HG02840 (cell line): Measurements from ENCODE around the gene CFAP57.

Experiments used
- ATAC-seq: cut with Tn5 transposase; IDR thresholded peaks from one replicate; pipeline ENCODE4 v1.9.1; 2021; ENCODE audit warnings: mild to moderate bottlenecking, moderate library complexity, moderate number of reproducible peaks; ENCODE audit not compliant: unreplicated experiment, low FRiP score

Gene CFAP57

DNA sequence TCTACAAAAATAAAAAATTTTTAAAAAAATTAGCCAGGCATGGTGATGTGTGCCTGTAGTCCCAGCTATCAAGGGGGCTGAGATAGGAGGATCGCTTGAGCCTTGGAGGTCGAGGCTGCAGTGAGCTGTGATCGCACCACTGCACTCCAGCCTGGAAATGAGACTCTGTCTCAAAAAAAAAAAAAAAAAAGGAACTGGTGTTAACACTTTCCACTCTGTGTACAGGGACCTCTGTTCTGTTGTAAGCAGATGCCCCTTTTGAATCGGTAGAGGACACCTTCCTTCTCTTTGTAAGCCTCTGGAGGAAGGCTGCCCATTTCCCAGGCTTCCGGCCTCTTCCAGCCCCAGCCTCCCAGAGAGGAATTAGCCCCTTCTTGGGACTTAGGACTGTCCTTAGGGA, 120.5 kb downstream of the CFAP57 start:
- ATAC-seq, result no peak

DNA sequence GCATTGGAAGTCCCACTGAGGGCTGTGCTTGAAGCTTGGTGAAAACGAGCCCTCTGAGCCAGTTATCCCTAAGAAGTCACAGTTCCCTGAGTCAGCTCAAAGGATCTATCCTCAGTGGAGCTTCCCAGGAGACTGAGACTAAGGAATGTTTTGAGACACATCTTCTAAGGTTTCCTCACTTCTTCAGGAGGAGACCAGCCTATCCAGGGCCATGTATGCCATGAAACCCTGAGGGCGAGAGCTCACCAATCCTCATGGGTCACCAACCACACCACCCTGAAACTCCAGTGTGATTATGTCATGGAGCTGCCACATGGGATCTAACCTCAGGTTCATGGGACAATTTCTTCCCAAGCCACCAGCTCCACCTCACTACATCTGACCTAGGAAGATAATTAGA, 121.0 kb downstream of the CFAP57 start:
- ATAC-seq, result no peak

DNA sequence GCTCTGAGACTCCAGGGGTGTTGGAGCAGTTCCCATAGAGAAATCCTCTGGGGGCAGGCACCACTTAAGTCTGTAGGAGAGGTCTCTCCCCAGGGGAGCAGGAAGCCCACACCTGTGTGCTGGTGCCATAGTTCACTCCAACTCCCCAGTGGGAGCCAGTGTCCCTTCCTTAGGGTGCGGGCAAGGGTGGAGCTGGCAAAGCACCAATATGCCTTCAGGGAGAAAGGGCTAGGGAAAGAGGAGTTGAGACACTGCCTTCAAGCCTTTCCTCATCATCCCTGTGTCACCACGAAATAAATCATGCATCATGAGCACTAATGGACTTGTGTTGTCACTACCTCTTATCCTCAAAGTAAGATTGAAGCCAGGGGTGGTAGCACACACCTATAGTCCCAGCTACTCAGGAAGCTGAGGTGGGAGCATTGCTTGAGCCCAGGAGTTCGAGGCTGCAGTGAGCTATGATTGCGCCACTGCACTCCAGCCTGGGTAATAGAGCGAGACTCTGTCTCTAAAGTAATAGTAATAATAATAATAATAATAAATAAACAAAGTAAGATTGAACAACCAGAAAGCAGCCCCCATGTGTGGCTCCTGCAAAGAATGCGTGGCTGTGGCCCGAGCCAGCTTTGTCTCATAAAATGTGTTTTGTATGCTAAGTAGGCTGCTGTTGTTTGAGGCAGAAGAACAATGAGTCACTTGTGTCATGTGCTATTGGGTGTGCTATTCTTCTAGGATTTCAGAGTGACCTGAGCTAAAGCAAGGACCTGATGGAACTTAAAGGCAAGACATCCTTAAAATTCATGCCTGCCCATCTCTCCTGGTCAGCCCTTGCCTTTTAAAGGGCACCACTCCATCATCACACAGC, 122.0 kb downstream of the CFAP57 start:
- no peak for ATAC-seq

DNA sequence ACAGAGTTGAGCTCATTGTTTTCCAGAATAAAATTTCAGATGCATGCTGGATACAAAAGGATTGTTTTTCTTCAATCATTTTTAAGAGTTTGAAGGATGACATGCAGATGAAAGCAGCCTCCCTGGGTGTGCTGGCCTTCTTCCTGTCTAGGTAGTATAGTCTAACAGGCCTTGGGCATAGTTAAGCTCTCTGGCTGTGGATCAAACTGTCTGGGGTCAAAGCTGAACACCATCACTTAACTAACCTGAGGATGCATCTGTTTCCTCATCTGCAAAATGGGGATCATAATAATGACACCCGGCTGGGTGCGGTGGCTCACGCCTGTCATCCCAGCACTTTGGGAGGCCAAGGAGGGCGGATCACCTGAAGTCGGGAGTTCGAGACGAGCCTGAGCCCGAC, 122.6 kb downstream of the CFAP57 start:
- ATAC-seq, result no peak

DNA sequence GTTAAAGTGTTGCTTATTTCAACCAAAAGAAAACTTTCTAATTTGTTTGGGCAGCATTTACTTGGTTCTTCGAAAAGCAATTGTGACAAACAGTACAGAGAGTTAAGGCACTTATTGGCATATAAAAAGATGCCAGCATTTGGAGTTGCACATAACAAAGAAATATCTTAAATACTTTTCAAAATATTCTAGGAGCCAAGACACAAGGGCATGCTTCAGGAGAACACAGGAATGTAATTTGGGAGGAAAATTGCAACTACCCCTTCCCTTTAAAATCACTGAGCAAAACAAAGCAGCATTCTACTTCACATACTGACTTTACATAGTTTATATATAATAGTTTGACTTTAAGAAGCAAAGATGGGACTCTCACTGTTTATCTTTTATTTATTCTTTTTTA, 124.1 kb downstream of the CFAP57 start:
- ATAC-seq, result no peak

DNA sequence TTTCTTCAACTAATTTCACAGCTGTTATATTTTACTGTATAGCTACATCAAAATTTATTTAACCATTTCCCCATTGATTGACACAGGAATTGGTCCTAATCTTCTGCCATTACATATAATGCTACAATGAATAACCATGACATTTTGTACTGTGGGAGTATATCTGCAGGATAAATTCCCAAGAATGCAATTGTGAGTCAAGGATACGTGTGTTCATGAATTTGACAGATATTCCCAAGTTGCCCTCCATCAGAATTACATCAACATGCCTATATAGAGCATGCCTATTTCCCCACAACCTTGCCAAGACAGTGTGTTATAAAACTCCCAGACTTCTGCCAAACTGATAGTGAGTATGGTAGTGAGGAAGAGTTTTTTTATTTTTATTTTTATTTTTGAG, 125.9 kb downstream of the CFAP57 start:
- no peak for ATAC-seq

DNA sequence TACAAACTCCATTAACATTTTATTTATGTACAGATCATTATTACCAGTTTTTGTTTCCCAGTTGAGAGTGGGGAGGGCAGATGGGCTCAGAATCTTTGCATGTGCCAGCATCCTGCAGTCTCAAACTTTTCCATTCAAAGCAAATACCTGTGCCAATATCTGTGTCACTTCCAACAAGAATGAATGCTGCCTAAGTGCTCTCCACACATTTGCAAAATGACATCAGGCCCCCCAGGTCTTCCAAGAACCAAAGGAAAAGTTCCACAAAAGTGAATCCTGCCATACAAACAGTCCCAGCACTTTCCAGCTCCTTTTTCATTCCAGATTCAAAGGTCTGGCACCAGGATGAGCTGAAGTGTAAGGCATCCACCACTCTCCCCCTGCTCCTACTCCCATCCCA, 127.0 kb downstream of the CFAP57 start:
- ATAC-seq, result no peak

DNA sequence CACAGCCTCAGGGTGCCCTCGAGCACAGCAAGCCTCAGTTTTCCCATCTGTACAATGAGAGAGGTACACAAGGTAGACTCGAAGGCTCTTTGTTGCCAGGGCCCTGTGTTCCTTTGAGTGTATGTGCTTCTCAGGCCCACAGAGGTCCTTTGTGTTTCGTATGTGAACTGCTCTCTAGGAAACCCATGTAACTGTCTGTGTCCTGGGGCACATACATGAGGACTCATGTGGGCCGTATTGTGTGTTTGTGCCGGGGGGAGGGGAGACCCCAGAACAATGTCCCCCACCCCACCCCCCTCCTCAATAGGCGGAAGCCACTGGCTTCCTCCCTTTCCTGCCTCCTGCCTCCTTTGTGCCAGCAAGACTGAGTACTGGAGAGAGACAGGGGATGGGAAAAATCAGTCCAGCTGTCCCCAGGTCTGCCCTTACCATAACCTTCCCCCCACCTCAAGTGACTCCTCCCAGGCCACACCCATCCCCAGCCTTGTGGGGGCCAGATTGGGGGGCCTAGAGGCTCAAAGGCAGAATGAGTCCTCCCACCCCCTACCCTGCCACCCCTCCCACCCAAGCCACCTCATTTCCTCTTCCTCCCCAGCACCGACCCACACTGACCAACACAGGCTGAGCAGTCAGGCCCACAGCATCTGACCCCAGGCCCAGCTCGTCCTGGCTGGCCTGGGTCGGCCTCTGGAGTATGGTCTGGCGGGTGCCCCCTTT, 128.4 kb downstream of the CFAP57 start, which contains the start of gene TIE1:
TSS of gene TIE1 (plus strand) at position 605 of the 717 bp plus-strand sequence. CDS start at position 695, 90 bp downstream.
- no peak for ATAC-seq

DNA sequence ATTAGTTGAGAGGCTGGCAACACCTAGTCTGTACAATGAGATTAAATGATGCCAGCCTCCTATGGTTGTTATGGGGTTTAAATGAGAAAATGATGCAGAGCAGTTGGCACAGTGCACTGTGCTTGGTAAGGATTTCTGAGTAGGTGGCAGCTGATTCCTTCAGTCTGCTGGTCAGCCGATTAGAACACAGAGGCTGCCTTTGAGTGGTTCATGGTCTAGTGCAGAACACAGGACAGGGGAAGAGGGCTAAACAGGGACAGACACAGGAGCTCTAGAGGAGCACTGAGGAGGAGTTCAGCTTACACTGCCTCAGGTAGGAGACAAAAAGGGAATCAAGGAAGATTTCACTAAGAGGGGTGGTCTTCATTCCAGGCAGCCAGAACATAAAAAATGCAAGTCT, 130.1 kb downstream of the CFAP57 start:
- no peak for ATAC-seq

DNA sequence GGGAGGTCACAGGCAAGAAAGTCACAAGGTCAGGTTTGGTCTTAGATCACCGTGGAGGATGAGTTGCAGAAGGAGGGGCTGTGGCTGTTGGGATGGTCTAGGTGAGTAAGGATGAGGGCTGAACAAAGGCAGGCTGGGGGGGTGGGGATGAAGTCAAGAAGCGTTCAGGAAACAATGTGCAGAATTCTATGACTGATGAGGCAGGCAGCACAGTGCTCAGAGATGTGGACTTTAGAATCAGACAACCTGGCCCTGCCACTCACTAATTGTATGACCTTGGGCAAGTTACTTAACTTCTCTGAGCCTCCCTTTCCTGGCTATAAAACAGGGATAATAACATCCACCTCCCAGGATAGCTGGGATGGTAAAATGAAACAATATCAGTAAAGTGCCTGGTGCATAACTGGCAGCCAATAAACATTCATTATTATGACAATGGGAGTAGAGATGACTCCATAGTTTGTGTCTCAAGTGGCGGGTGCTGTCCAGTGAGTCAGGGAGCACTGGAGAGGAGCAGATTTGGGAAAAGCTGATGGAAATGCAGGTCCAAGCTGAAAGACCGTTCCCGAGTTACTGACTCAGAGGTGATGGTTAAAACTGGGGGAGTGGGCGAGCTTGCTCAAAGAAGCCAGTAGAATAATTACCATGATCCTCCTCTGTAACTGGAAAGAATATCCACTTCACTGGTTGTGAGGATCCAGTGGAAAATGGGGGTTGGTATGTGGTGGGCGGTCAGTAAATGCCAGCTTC, 130.8 kb downstream of the CFAP57 start:
- ATAC-seq, result no peak

DNA sequence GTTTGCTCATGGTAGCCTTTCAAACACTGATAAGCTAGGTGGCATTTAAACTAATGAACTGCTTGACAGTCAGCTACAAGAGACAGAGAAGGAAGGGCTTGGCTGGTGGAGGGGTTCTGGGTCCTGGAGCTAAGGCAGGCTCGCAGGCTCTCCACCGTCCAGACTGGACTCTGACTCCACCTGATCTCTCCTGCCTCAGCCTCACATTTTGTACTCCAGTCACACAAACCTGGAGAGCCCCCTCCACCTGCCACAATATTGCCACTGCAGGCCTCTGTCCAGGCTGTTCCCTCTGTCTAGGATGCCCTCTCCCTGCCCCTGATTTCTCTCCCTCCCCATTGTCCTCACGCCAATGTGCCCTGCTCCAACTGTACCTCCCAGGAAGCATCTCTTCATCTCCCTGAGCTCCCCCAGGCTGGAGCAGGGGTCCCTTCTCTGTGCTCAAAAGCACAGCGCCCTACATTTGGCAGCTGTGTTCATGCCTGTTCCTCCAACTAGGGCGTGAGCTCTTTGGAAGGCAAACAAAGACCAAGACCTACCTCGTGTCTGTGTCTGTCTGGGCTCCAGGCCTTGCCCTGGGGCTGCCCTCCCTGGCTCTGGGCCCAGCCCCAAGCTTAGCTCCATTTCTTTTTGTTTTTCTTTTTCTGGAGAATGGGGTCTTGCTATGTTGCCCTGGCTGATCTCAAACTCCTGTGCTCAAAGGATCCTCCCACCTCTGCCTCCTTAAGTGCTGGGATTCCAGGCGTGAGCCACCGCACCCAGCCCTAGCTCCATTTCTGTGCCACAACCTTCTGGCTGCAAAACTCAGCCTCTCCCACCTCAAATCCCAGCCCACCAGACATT, 131.6 kb downstream of the CFAP57 start:
- no peak for ATAC-seq
